Testis (tissue), 3 donors: ENCODE results near the gene UNC13C. TPM values are rescaled to one million over a fixed set of nuclear protein-coding genes. Genes with fewer than 3 reads are reported as not detected.

Experiments
- DNase-seq: peaks from one replicate; pipeline ENCODE4 v3.0.0-alpha.2; 2019
- H3K27ac ChIP-seq, 2 donors: fragments of 200-600 bp; sonication (generic); one replicate each; pipeline ENCODE4 v1.5.1; 2019
- H3K27me3 ChIP-seq: fragments of 200-600 bp; sonication (generic); one replicate; pipeline ENCODE4 v1.5.1; 2019
- H3K36me3 ChIP-seq: fragments of 200-600 bp; sonication (generic); one replicate; pipeline ENCODE4 v1.5.1; 2017; ENCODE audit warnings: low read depth; ENCODE audit errors: missing control alignments
- H3K4me1 ChIP-seq: fragments of 200-600 bp; sonication (generic); one replicate; pipeline ENCODE4 v1.5.1; 2019
- H3K4me3 ChIP-seq, 2 donors: fragments of 200-600 bp; sonication (generic); one replicate each; pipeline ENCODE4 v1.5.1; 2017 to 2019
- H3K9me3 ChIP-seq: fragments of 200-600 bp; sonication (generic); one replicate; pipeline ENCODE4 v1.5.1; 2017
- POLR2A ChIP-seq: fragments of 450-650 bp; IDR thresholded peaks from one replicate; pipeline ENCODE4 v1.6.1; 2017; ENCODE audit warnings: antibody characterized with exemption, mild to moderate bottlenecking, moderate library complexity
- WGBS, 2 donors: methylation state at CpG; one replicate each; pipeline ENCODE4 v1.1.5; 2018; 5-methylcytosine and 5-hydroxymethylcytosine counted together
- intact Hi-C: fragments of 100-400 bp; cut with DNase I; formaldehyde crosslinking; loops from one replicate; pipeline ENCODE4 v1.15.1; 2023; ENCODE audit warnings: low total_unique reads
- polyA plus RNA-seq: library from polyadenylated mRNA; stranded (reverse); fragments of 350-450 nt; fragmentation: Illumina TruSeq; extraction: RNeasy Lipid Tissue Mini Kit (QIAGEN cat#74804); gene quantifications from one replicate; pipeline ENCODE4 v1.2.3, GENCODE V29; 2014; ENCODE audit warnings: low read depth, low replicate concordance; ENCODE audit not compliant: insufficient read depth
- total RNA-seq, 2 donors: library from RNA; depleted of rRNA; stranded (reverse); fragments of >200 nt; gene quantifications; one replicate each; pipeline ENCODE4 v1.2.3, GENCODE V29; 2016
- TF ChIP-seq, protein P1 (sequence below), 3 experiments: fragments of 450-650 bp in 2 of 3; fragments of 200-600 bp in 1 of 3; sonication (generic) in 1 of 3; IDR thresholded peaks; one replicate each; pipeline ENCODE4 v1.5.1; 2016 to 2019; ENCODE audit warnings: antibody characterized with exemption in 3 of 3, mild to moderate bottlenecking in 2 of 3, moderate library complexity in 1 of 3

Gene UNC13C
- total and polyA plus RNA-seq, 3 donors from 2014 or later = 6.1 to 24.7 (median 8.8) TPM

DNA sequence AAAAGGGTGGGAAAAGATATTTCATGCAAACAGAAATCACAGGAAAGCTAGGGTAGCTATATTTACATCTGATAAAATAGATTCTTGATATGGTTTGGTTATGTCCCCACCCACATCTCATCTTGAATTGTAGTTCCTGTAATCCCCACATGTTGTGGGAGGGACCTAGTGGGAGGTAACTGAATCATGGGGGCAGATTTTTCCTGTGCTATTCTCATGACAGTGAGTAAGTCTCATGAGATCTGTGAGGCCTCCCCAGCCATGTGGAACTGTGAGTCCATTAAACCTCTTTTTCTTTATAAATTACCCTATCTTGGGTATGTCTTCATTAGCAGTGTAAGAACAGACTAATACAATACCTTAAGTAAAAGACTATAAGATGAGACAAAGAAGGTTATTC is 660.4 kb downstream of the UNC13C start:
- intact Hi-C loops = no loop called here
- no peak for TF ChIP-seq POLR2A
- TF ChIP-seq, protein P1, sequence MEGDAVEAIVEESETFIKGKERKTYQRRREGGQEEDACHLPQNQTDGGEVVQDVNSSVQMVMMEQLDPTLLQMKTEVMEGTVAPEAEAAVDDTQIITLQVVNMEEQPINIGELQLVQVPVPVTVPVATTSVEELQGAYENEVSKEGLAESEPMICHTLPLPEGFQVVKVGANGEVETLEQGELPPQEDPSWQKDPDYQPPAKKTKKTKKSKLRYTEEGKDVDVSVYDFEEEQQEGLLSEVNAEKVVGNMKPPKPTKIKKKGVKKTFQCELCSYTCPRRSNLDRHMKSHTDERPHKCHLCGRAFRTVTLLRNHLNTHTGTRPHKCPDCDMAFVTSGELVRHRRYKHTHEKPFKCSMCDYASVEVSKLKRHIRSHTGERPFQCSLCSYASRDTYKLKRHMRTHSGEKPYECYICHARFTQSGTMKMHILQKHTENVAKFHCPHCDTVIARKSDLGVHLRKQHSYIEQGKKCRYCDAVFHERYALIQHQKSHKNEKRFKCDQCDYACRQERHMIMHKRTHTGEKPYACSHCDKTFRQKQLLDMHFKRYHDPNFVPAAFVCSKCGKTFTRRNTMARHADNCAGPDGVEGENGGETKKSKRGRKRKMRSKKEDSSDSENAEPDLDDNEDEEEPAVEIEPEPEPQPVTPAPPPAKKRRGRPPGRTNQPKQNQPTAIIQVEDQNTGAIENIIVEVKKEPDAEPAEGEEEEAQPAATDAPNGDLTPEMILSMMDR (IDR thresholded peaks at IDR 0.05) = no peak
- H3K27me3 ChIP-seq = no peaks in the 10 kb centered on the region

DNA sequence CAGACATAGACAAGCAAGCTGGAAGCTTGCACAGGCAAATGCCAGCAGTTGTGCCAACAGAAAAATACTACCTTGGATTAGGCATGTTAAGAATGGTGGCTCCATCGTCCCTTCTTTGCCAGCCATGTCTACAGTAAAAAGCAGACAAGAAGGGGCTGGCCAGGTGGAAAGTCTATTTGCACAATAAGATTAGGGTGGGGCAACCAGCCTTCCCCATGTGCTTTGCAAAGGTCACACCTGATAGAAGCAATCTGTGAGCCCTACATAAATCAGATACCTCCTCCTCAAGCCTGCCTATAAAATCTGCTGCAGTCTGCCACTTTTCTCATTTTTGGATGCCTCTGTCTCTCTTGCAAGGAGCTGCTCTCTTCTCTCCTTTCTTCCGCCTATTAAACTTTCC is 662.6 kb downstream of the UNC13C start:
- H3K27me3 ChIP-seq = no peaks in the 10 kb centered on the region
- H3K9me3 ChIP-seq = no peaks in the 10 kb centered on the region
- WGBS, 2 donors = 88% methylated on average over 2 of the region's 2 CpGs
- no peaks in the 10 kb centered on the region for H3K4me1 ChIP-seq
- no peaks in the 10 kb centered on the region for H3K36me3 ChIP-seq
- TF ChIP-seq, protein P1 (IDR thresholded peaks at IDR 0.05) = no peak
- no peak for TF ChIP-seq POLR2A
- DNase-seq = no peak
- no peak overlapping the region for H3K4me3 ChIP-seq
- intact Hi-C loops = no loop called here
- H3K27ac ChIP-seq = no peak overlapping the region

More for the DNA sequence above, 660.4 kb downstream of the UNC13C start:
- H3K36me3 ChIP-seq = no peaks in the 10 kb centered on the region
- no peak overlapping the region for H3K27ac ChIP-seq
- no peak for DNase-seq
- H3K4me1 ChIP-seq = no peaks in the 10 kb centered on the region
- H3K9me3 ChIP-seq = no peaks in the 10 kb centered on the region
- no peak overlapping the region for H3K4me3 ChIP-seq

DNA sequence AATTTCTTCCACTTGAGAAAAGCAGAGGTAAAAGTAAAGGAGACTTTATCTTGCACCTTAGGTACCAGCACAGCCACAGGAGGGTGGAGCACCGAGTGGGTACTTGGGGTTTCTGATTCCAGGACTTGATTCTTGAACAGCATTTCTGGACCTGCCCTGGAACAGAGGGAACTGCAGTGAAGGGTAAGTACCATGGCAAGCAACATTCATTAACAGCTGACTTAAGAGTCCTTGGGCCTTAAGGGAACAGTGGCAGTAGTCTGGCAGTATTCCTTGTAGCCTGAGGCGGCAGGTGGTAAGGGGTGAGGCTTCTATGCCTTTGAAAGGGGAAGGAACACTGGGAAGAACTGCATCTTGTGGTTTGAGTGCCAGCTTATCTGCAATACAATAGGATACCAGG is 666.6 kb downstream of the UNC13C start:
- Histone ChIP-seq H3K4me3 (no peak overlapping the region), H3K9me3 (no peaks in the 10 kb centered on the region), H3K27me3 (no peaks in the 10 kb centered on the region), H3K36me3 (no peaks in the 10 kb centered on the region), H3K27ac (no peak overlapping the region), H3K4me1 (no peaks in the 10 kb centered on the region)
- WGBS, 2 donors = 80 to 87% methylated on average over 2 of the region's 2 CpGs
- intact Hi-C loops = no loop called here
- DNase-seq = no peak
- TF ChIP-seq, protein P1 (IDR thresholded peaks at IDR 0.05) = no peak
- TF ChIP-seq POLR2A = no peak

DNA sequence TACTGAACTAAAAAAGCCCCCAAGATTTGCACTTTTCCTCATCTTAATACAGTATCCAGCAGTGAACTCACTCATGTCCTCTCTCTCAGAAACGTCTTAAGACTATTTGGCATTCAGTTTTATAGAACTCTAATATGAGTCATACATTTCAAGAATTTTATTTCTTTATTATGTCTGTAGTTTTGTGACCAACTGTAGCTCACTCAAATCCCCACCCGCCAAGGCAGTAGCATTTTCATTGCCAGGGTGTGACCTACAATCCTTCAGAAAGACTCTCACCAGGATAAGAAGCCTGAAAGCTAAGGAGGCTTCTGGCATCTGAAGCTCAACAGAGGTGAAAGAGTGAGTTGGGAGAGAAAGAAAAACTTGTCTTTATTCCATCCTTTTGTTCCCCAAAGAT is 681.4 kb downstream of the UNC13C start:
- H3K9me3 ChIP-seq = no peaks in the 10 kb centered on the region

DNA sequence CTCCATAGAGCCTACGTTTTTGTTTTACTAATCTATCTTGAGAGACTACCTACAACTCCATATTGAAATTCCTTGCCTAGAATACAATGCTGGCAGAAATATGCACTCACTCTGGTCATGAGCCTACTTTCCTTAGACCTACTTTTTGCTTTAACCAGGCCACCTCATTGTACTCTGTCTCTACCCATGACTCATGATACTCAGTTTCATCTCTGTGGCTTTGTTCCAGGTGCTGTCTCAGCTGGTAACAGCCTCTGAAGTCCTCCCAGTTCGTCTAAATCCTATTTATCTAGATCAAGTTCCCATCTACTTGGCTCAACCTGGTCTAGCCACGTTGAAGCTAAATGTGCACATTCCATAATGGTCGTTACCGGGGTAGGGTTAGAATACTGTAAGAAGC is 682.1 kb downstream of the UNC13C start:
- no peaks in the 10 kb centered on the region for H3K36me3 ChIP-seq
- H3K4me3 ChIP-seq = no peak overlapping the region
- no peak overlapping the region for H3K27ac ChIP-seq
- H3K27me3 ChIP-seq = no peaks in the 10 kb centered on the region
- WGBS, 2 donors = 75 to 76% methylated on average over 5 of the region's 5 CpGs
- intact Hi-C loops = no loop called here
- H3K9me3 ChIP-seq = no peaks in the 10 kb centered on the region
- H3K4me1 ChIP-seq = no peaks in the 10 kb centered on the region
- TF ChIP-seq POLR2A = no peak
- TF ChIP-seq, protein P1 (IDR thresholded peaks at IDR 0.05) = no peak
- no peak for DNase-seq

More for the DNA sequence above, 681.4 kb downstream of the UNC13C start:
- no peak overlapping the region for H3K4me3 ChIP-seq
- H3K27me3 ChIP-seq = no peaks in the 10 kb centered on the region
- intact Hi-C loops = no loop called here
- DNase-seq = no peak
- no peaks in the 10 kb centered on the region for H3K4me1 ChIP-seq
- H3K27ac ChIP-seq = no peak overlapping the region
- WGBS, 2 donors = 69 to 86% methylated on average over 2 of the region's 2 CpGs
- no peaks in the 10 kb centered on the region for H3K36me3 ChIP-seq
- TF ChIP-seq POLR2A = no peak
- TF ChIP-seq, protein P1 (IDR thresholded peaks at IDR 0.05) = no peak
